Kidney (tissue), 14 donors: ENCODE measurements around the gene FOXK1. TPM values are rescaled to one million over a fixed set of nuclear protein-coding genes. Genes with fewer than 3 reads are reported as not detected.
A peak's percentile ranks its signal among the peaks of the same experiment; 100 is the strongest.

Source experiments
- DNase-seq, 5 donors: peaks; one replicate each; pipeline ENCODE4 v3.0.0-alpha.2; 2013 to 2020
- FAIRE-seq: peaks from 2 replicates; lab custom pipeline; 2012; peaks lifted over from hg19 to GRCh38; lab: Jason Lieb, UNC
- H3K27ac ChIP-seq, 2 donors: one replicate each; pipeline ENCODE4 v1.7.0; 2013; ENCODE audit warnings: low read depth in 2 of 2, low read length in 2 of 2, inconsistent platforms in 1 of 2
- H3K27me3 ChIP-seq: one replicate; pipeline ENCODE4 v1.7.1; 2013; ENCODE audit warnings: low read length, inconsistent platforms; ENCODE audit not compliant: control insufficient read depth, insufficient read depth
- H3K36me3 ChIP-seq, 3 donors: one replicate each; pipeline versions ENCODE4 v1.7.0 to v1.7.1; 2013; ENCODE audit warnings: low read length in 3 of 3, control low read depth in 1 of 3, inconsistent platforms in 1 of 3; ENCODE audit not compliant: insufficient read depth in 3 of 3, control insufficient read depth in 2 of 3
- H3K4me1 ChIP-seq, 3 donors: one replicate each; pipeline versions ENCODE4 v1.7.0 to v1.7.1; 2013; ENCODE audit warnings: low read length in 3 of 3, inconsistent platforms in 1 of 3, low read depth in 1 of 3; ENCODE audit not compliant: control insufficient read depth in 2 of 3, insufficient read depth in 2 of 3
- H3K4me3 ChIP-seq, 3 donors: one replicate each; pipeline versions ENCODE4 v1.7.0 to v1.8.1; 2013; ENCODE audit warnings: low read length in 3 of 3, control low read depth in 1 of 3, inconsistent platforms in 1 of 3
- H3K9ac ChIP-seq, 3 donors: one replicate each; pipeline versions ENCODE4 v1.7.0 to v1.7.1; 2013; ENCODE audit warnings: low read length in 3 of 3, control low read depth in 1 of 3, inconsistent platforms in 1 of 3
- H3K9me3 ChIP-seq, 3 donors: one replicate each; pipeline versions ENCODE4 v1.7.0 to v1.7.1; 2013; ENCODE audit warnings: low read length in 3 of 3, control low read depth in 1 of 3, inconsistent platforms in 1 of 3; ENCODE audit not compliant: control insufficient read depth in 2 of 3, insufficient read depth in 1 of 3
- CTCF ChIP-seq: IDR thresholded peaks from 3 replicates; pipeline ENCODE4 v1.5.1; 2012; ENCODE audit warnings: mild to moderate bottlenecking, moderate library complexity, borderline replicate concordance; ENCODE audit not compliant: insufficient read depth; ENCODE audit errors: extremely low read depth
- intact Hi-C: fragments of 100-400 bp; cut with DNase I; formaldehyde crosslinking; loops from one replicate; pipeline ENCODE4 v1.11.1; 2022
- polyA plus RNA-seq: library from polyadenylated mRNA; stranded (reverse); fragments of 350-450 nt; fragmentation: Illumina TruSeq; extraction: RNeasy Lipid Tissue Mini Kit (QIAGEN cat#74804); gene quantifications from one replicate; pipeline ENCODE4 v1.2.3, GENCODE V29; 2014; ENCODE audit warnings: low read depth, low replicate concordance; ENCODE audit not compliant: insufficient read depth
- total RNA-seq: library from RNA; stranded (reverse); fragmentation: NEBNext Ultra II Directional; extraction: Animal tissue kit (Norgen Biotek cat#: 25700); gene quantifications from one replicate; pipeline ENCODE4 v1.2.1, GENCODE V29; 2021
- donor health status: control.
- donor health status: control.
- donor health status: control.
- donor health status: control.
- donor health status: control.
- donor health status: DM: yes; HTN: yes; CAD: no.
- donor health status: Normal renal cell carcinoma (clear cell type).

FOXK1 gene
- total and polyA plus RNA-seq, 2 donors from 2014 or later: 3.9 to 44.2 TPM

DNA sequence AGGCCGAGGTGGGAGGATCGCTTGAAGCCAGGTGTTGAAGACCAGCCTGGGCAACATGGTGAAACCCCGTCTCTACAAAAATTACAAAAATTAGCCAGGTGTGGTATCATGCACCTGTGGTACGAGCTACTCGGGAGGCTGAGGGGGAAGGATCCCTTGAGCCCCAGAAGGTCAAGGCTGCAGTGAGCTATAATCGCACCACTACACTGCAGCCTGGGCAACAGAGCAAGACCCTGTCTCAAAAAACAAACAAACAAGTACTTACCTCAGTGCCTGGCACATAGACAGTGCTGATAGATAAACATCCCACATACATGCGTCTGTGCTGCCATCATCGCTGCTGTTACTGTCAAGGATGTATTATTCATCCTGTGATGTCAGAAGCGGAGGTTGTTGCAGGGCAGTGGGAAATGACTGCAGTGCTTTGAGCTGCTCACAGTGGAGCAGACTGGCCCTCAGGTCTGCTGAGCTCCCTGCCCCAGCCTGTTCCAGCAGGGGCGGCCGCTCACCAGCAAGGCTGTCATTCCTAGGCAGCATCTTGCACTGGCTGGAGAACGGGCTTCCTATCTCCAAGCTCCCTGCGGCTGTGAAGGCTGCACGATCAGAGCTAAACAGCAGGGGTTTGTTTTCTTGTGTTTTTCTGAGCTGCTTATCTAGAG is 18.6 kb downstream of the FOXK1 start:
- FAIRE-seq (no peak), DNase-seq (peak in 1 of 5 donors; percentile 59)

GRCh38 chr7:4702961-4703512 is 20.9 kb downstream of the FOXK1 start:
- Histone ChIP-seq H3K36me3 (no peaks in the 10 kb centered on the region), H3K4me1 (peaks cover 0 to 16% (median 4%) of the 10 kb centered on the region in 3 donors), H3K9ac (no peak overlapping the region), H3K4me3 (no peak overlapping the region), H3K9me3 (no peaks in the 10 kb centered on the region), H3K27ac (no peak overlapping the region), H3K27me3 (no peaks in the 10 kb centered on the region)
- peak in 1 of 5 donors; percentile 80 for DNase-seq
- intact Hi-C loops: no loop called here
- no peak for TF ChIP-seq CTCF
- FAIRE-seq: no peak

More for the DNA sequence above, 18.6 kb downstream of the FOXK1 start:
- Histone ChIP-seq H3K9me3 (no peaks in the 10 kb centered on the region), H3K4me3 (no peak overlapping the region), H3K4me1 (peaks cover 0 to 5% (median 0%) of the 10 kb centered on the region in 3 donors), H3K27ac (no peak overlapping the region), H3K27me3 (no peaks in the 10 kb centered on the region), H3K9ac (no peak overlapping the region), H3K36me3 (no peaks in the 10 kb centered on the region)
- intact Hi-C loops: no loop called here
- TF ChIP-seq CTCF: no peak

GRCh38 chr7:4703532-4703931 is 21.4 kb downstream of the FOXK1 start:
- no peaks in the 10 kb centered on the region for H3K36me3 ChIP-seq
- intact Hi-C loops: no loop called here
- H3K9me3 ChIP-seq: no peaks in the 10 kb centered on the region
- DNase-seq (no peak), FAIRE-seq (no peak)
- no peak for TF ChIP-seq CTCF
- H3K4me1 ChIP-seq: peaks cover 0 to 18% (median 9%) of the 10 kb centered on the region in 3 donors
- H3K27ac ChIP-seq: no peak overlapping the region
- H3K9ac ChIP-seq: no peak overlapping the region
- no peaks in the 10 kb centered on the region for H3K27me3 ChIP-seq
- H3K4me3 ChIP-seq: no peak overlapping the region
